SK-N-MC (cell line): ENCODE measurements around the gene CHST9.
A peak's percentile ranks its signal among the peaks of the same experiment; 100 is the strongest.

ENCODE experiments used
- DNase-seq: peaks from one replicate; pipeline ENCODE4 v3.0.0-alpha.2; 2011; ENCODE audit warnings: low read depth, low spot score
- H3K27ac ChIP-seq: fragments of 200-600 bp; sonication (generic); 2 replicates; pipeline ENCODE4 v1.5.1; 2016; ENCODE audit warnings: mixed run types
- H3K36me3 ChIP-seq: fragments of 200-600 bp; sonication (generic); 2 replicates; pipeline ENCODE4 v1.6.1; 2017; ENCODE audit warnings: antibody characterized with exemption, low read length, mixed read lengths; ENCODE audit not compliant: insufficient read depth
- H3K4me3 ChIP-seq: fragments of 200-600 bp; sonication (generic); 2 replicates; pipeline ENCODE4 v1.5.1; 2016
- H3K9ac ChIP-seq: fragments of 200-600 bp; sonication (generic); 2 replicates; pipeline ENCODE4 v1.8.0; 2017; ENCODE audit warnings: mixed run types, mixed read lengths; ENCODE audit not compliant: insufficient read length
- H3K9me3 ChIP-seq: fragments of 200-600 bp; sonication (generic); 2 replicates; pipeline ENCODE4 v1.6.1; 2017; ENCODE audit warnings: low read depth, mild to moderate bottlenecking, antibody characterized with exemption, low read length, moderate library complexity, mixed read lengths
- EZH2 ChIP-seq: fragments of 200-600 bp; sonication (generic); IDR thresholded peaks from one replicate; pipeline ENCODE4 v1.6.1; 2017; ENCODE audit warnings: antibody characterized with exemption
- FOXP2 ChIP-seq: optimal IDR thresholded peaks from 2 replicates; pipeline ENCODE3; 2011; ENCODE audit warnings: mild to moderate bottlenecking, moderate library complexity; ENCODE audit not compliant: insufficient read depth; ENCODE audit errors: extremely low read length, control extremely low read depth
- POLR2AphosphoS5 ChIP-seq: IDR thresholded peaks from 2 replicates; pipeline ENCODE4 v1.6.1; 2012; ENCODE audit warnings: mild to moderate bottlenecking, low read depth, low read length, borderline replicate concordance

Gene CHST9

DNA sequence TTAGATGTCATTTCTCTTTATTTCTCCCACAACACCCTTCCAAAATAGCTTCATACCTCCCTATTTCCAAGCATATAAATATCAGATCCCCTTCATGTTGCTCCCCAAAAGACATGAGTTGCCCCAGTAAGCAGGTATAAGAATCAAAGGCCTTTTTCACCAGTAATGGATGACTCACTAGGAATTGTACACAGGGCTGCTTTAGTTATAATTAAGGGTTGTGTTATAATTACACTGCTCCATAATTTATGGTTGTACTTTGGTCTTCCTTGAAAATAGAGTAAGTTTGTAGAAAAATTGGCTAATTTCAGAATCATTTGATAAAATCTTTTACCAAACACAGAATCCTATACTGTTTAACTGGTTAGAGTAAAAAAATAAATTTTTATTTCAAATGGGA lies 310.8 kb downstream of the CHST9 start:
- no peak overlapping the region for H3K9ac ChIP-seq
- no peak overlapping the region for H3K27ac ChIP-seq

DNA sequence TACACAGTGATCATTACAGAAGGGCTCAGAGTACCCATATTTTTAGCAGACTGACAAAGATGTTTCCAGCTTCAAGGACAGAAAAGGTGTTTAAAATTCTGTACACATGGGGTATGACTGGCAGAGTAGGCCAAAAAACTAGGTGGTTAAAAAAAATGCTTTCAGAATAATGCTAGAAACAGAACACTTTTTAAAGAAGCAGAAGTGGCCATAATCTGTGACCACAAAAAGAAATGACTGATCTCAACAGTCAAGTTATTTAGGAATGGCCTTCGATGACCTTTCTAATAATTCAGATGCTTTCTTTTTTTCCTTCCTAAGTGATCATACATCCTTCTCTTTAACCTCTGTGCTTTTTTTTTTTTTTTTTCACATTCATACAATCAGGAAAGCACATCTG lies 315.5 kb downstream of the CHST9 start:
- TF ChIP-seq FOXP2 (no peak), POLR2AphosphoS5 (no peak), EZH2 (no peak)
- DNase-seq, result no peak
- H3K36me3 ChIP-seq, result no peaks in the 10 kb centered on the region
- no peaks in the 10 kb centered on the region for H3K9me3 ChIP-seq
- no peak overlapping the region for H3K27ac ChIP-seq
- no peak overlapping the region for H3K9ac ChIP-seq
- no peak overlapping the region for H3K4me3 ChIP-seq

More for the DNA sequence above, 310.8 kb downstream of the CHST9 start:
- TF ChIP-seq FOXP2 (no peak), EZH2 (no peak)
- no peak for DNase-seq
- Histone ChIP-seq H3K4me3 (no peak overlapping the region), H3K36me3 (no peaks in the 10 kb centered on the region), H3K9me3 (no peaks in the 10 kb centered on the region)

DNA sequence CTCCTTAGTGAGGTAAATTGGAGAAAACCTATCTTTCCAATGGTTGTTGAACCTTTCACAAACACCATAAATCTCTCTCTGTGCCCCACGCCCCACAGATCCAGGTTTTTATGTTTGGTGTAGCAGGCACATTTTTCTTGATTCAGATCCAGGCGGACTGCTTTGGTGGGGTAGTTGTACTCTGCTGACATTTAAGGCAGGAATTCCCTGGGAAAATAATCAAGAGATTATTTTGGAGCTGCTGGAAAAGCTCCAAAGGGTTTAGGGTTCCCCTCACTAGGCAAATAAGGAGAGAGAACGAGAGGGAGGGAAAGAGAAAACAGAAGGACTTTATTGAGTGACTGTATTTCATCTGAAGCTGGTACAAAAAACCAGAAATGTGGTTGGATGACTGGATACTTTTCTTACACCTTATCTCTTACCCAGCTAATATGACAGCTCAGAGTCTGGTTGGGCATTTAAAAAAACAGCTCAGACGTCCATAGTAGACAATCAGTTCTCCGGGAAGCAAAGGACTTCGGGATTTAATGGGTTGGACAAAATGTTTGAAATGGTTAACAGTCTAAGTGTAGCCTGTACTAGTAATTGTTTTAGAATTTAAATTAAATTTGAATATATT lies 316.0 kb downstream of the CHST9 start:
- no peak for TF ChIP-seq POLR2AphosphoS5
- TF ChIP-seq EZH2, result no peak
- no peak for TF ChIP-seq FOXP2
- H3K27ac ChIP-seq, result no peak overlapping the region
- no peaks in the 10 kb centered on the region for H3K36me3 ChIP-seq
- H3K4me3 ChIP-seq, result no peak overlapping the region
- H3K9ac ChIP-seq, result no peak overlapping the region
- no peak for DNase-seq
- no peaks in the 10 kb centered on the region for H3K9me3 ChIP-seq

DNA sequence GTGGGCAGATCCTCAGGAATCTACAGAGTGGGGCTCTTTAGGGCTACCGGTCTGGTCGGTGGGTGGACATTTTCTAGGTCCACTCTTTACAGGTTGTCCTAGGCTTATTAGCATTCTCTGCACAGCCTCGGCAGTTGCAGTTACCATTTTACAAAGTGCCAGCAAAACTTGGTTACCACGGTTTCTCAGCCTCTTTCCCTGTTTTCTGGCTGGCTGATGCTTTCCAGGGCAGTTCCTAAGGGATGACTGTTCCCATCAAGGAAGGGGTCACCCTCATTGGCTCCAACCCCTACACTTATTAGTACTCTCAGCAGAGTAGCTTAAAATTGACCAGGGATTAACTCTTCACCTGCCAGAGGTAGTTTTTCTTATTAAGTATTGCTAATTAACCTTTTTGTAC lies 317.6 kb downstream of the CHST9 start:
- Histone ChIP-seq H3K27ac (no peak overlapping the region), H3K9me3 (no peaks in the 10 kb centered on the region), H3K9ac (no peak overlapping the region), H3K4me3 (no peak overlapping the region), H3K36me3 (no peaks in the 10 kb centered on the region)
- TF ChIP-seq EZH2, result no peak
- no peak for TF ChIP-seq POLR2AphosphoS5
- TF ChIP-seq FOXP2, result no peak
- DNase-seq, result no peak

DNA sequence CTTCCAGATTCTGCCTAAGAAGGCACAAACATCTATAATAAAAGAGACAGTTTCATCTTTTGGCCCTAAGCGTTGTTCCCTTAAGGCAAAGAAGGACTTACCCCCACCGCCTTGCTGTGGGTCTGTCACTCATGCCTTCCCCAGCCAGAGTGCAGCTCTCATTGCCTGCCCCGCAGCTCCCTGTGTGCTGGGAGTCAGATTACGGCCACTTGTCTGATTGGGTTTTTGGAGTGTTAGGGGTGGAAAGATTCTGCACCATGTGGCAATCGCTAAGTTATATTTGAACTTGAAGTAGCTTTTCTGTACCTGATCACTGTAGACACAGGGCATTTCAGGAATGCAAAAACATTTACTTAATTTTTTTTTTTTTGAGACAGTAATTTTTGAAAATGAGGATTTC lies 319.6 kb downstream of the CHST9 start, which contains the start of gene AQP4:
Gene AQP4, minus strand, starts transcription at position 151 of the 400 bp plus-strand sequence. Its CDS starts 18 bp downstream, at position 133.
- no peak within 1 kb of the TSS for H3K4me3 ChIP-seq
- no peak for DNase-seq
- H3K9ac ChIP-seq, result no peak within 1 kb of the TSS
- no peak within 1 kb of the TSS for H3K27ac ChIP-seq
- no peaks in the 10 kb centered on the region for H3K36me3 ChIP-seq
- TF ChIP-seq EZH2, result no peak
- TF ChIP-seq POLR2AphosphoS5, result no peak
- TF ChIP-seq FOXP2, result no peak
- H3K9me3 ChIP-seq, result no peaks in the 10 kb centered on the region

DNA sequence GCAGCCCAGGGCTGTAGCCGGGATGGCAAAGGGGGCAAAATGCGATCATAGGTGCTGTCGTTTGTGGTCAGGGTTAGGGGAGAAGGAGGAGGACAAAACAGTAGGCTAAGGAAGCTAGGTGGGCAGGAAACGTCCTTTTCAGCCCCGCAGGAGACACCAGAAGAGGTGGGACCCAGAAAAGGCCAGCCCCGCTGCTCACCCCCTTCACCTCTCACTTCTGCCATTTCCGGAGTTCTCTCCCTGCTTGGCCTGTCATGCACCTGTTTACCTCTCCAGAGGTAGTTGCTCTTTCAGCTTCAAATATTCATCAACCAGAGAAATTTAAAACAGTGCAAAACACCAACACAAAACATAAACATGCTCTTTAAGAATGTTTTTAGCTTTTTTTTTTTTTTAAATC lies 320.4 kb downstream of the CHST9 start:
- Histone ChIP-seq H3K9ac (no peak overlapping the region), H3K36me3 (no peaks in the 10 kb centered on the region), H3K27ac (no peak overlapping the region), H3K9me3 (no peaks in the 10 kb centered on the region), H3K4me3 (no peak overlapping the region)
- DNase-seq, result no peak
- TF ChIP-seq FOXP2 (no peak), EZH2 (no peak), POLR2AphosphoS5 (no peak)

DNA sequence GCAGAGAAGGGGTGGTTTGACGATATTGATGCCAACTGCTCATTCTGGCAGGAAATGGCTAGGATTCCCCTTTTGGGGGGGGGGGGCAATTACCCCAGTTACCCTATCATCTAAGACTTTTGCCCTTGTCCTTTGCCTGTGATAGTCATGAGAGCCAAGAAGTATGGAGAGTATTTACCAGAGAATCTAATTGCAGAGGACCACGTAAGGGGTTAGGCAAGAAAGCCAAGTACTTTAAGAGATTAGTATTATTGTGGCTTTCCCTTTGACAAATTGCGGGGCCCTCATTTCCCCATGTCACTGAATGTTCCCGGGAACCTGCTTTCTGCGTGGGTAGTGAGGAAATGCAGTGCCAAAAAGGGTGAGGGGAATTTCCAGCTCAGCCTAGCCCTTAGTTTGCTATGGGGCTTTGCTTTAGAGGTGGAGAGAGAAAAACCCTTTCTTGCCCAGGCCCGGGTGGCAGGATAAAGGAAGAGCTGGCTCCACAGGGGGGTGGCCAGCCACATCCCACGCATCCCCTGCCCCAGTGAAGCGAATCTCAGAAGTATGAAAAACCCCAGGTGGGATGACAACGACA lies 321.1 kb downstream of the CHST9 start:
- no peaks in the 10 kb centered on the region for H3K9me3 ChIP-seq
- H3K36me3 ChIP-seq, result no peaks in the 10 kb centered on the region
- no peak for DNase-seq
- no peak for TF ChIP-seq POLR2AphosphoS5
- H3K9ac ChIP-seq, result no peak overlapping the region
- H3K27ac ChIP-seq, result no peak overlapping the region
- no peak overlapping the region for H3K4me3 ChIP-seq

DNA sequence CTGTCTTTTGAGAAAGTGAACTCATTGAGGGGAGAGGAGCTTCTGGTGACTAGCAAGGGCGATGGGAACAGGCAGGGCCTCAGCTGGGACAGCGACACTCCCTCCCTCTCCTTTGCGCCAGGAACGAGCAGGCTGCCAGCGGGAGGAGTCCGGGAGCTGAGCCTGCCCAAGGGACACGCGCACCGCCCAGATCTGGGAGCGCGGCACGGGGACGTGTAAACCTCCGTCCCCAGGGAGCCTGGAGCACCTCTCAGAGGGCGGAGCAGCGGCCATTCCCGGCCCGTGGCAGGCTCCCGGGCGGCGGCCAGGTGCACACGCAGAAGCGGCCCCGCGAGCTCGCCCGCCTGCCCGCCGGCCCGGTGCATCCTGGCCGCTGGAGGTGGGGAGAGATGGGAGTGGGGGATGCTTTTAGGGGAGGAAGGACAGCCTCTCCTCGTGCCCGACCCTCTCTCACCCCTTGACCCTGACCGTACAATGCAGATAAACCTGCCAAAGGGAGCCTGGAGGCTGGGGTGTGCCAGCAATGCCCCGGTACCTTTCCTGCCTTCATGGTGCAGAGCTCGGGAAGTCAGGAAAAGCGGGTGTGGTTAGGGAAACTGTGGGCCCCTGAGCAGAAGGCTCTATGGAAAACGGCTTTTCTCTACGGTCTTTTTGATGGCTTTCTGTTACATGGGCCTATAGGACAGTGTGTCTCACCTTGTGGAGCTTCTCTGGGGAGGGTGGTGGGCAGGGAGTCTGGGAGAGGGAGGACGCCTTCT lies 321.8 kb downstream of the CHST9 start:
- Histone ChIP-seq H3K9ac (no peak overlapping the region), H3K4me3 (peak overlapping the region; percentile 69), H3K27ac (no peak overlapping the region), H3K9me3 (no peaks in the 10 kb centered on the region), H3K36me3 (no peaks in the 10 kb centered on the region)
- TF ChIP-seq FOXP2, result no peak
- TF ChIP-seq POLR2AphosphoS5, result no peak
- TF ChIP-seq EZH2, result no peak
- no peak for DNase-seq

DNA sequence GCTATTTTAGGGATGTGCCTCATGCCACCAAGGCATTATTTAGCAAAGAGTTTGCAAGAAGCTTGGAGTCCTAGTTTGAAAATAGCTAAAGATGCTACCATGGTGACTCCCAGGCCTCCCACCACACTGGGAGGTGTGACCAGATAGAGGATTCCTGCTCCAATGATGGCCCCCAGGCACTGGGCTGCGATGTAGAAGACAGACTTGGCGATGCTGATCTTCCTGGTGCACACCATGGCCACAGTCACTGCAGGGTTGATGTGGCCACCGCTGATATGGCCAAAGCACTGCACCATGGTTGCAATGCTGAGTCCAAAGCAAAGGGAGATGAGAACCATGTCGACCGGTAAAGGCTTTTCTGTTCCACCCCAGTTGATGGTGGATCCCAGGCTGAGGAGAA lies 323.0 kb downstream of the CHST9 start:
- DNase-seq, result no peak
- Histone ChIP-seq H3K9me3 (no peaks in the 10 kb centered on the region), H3K27ac (no peak overlapping the region), H3K4me3 (no peak overlapping the region), H3K36me3 (no peaks in the 10 kb centered on the region), H3K9ac (no peak overlapping the region)
- TF ChIP-seq EZH2 (no peak), POLR2AphosphoS5 (no peak), FOXP2 (no peak)
